ENCODE measurements around the gene MTG2. TPM values are rescaled to one million over a fixed set of nuclear protein-coding genes. Genes with fewer than 3 reads are reported as not detected.

Gene MTG2
- total RNA-seq: 10 to 100 TPM in 1 of 2 donors, 1 to 10 TPM in 1; 8.8 to 16.5 TPM

- no peaks in the 10 kb centered on the region for H3K36me3 ChIP-seq (replicated peaks in 1 of 2; ENCODE audit: insufficient read depth in 1 of 2, low read depth in 2 of 2)
- 1 to 4% methylated on average over 2 to 96 of the region's 96 CpGs for WGBS, 2 donors
- peak within 1 kb of the TSS; percentile 82 to 94 for H3K4me3 ChIP-seq
- peak; percentile 94 to 96 (median 96) for DNase-seq
- no peaks in the 10 kb centered on the region for H3K27me3 ChIP-seq
- intact Hi-C loops (cut with DNase I): no loop called here
- peak in 4 of 7 experiments; percentile 17 to 28 (median 25) for TF ChIP-seq CTCF (IDR thresholded peaks at IDR 0.05)
- peak; percentile 72 to 92 (median 88) for TF ChIP-seq POLR2A (IDR thresholded peaks at IDR 0.05)
- peak within 1 kb of the TSS; percentile 76 to 94 (median 88) for H3K27ac ChIP-seq
- peaks cover 25% of the 10 kb centered on the region for H3K4me1 ChIP-seq
- peak; percentile 98 for ATAC-seq
- H3K9me3 ChIP-seq: no peaks in the 10 kb centered on the region
Measured at GRCh38 chr20:62182469-62183425, at the start of gene MTG2. TSS of gene MTG2 (plus strand) at chr20:62183028. CDS start at chr20:62193421, 10,393 bp downstream.

GRCh38 chr20:62133051-62133845 lies 49.6 kb upstream of the MTG2 start:
- DNase-seq (peak in 1 of 4 donors; percentile 33), ATAC-seq (no peak)
- H3K4me3 ChIP-seq: no peak overlapping the region
- no peaks in the 10 kb centered on the region for H3K9me3 ChIP-seq
- no peak for TF ChIP-seq CTCF (IDR thresholded peaks at IDR 0.05)
- TF ChIP-seq POLR2A (IDR thresholded peaks at IDR 0.05): no peak
- H3K27ac ChIP-seq: peak overlapping the region in 2 of 4 donors; percentile 18 to 22
- intact Hi-C loops (cut with DNase I): no loop called here
- H3K27me3 ChIP-seq: no peaks in the 10 kb centered on the region
- 76 to 77% methylated on average over 13 to 29 of the region's 29 CpGs for WGBS, 2 donors
- H3K4me1 ChIP-seq: no peaks in the 10 kb centered on the region
- H3K36me3 ChIP-seq (replicated peaks in 1 of 2; ENCODE audit: insufficient read depth in 1 of 2, low read depth in 2 of 2): peaks cover 7 to 43% of the 10 kb centered on the region in 2 donors

- Histone ChIP-seq H3K27me3 (no peaks in the 10 kb centered on the region), H3K4me1 (no peaks in the 10 kb centered on the region), H3K4me3 (no peak overlapping the region), H3K36me3 (replicated peaks in 1 of 2; ENCODE audit: insufficient read depth in 1 of 2, low read depth in 2 of 2) (peaks cover 11 to 47% of the 10 kb centered on the region in 2 donors), H3K9me3 (no peaks in the 10 kb centered on the region), H3K27ac (no peak overlapping the region)
- ATAC-seq: no peak
- DNase-seq: no peak
- WGBS, 2 donors: 90 to 92% methylated on average over 7 to 12 of the region's 12 CpGs
- intact Hi-C loops (cut with DNase I): no loop called here
- no peak for TF ChIP-seq CTCF (IDR thresholded peaks at IDR 0.05)
- no peak for TF ChIP-seq POLR2A (IDR thresholded peaks at IDR 0.05)
Measured at GRCh38 chr20:62133864-62134263, 49.0 kb upstream of the MTG2 start.

GRCh38 chr20:62134735-62135231 lies 48.0 kb upstream of the MTG2 start:
- WGBS, 2 donors: 39 to 48% methylated on average over 11 of the region's 11 CpGs
- H3K36me3 ChIP-seq (replicated peaks in 1 of 2; ENCODE audit: insufficient read depth in 1 of 2, low read depth in 2 of 2): peaks cover 20 to 52% of the 10 kb centered on the region in 2 donors
- H3K27me3 ChIP-seq: no peaks in the 10 kb centered on the region
- peak overlapping the region in 1 of 4 donors; percentile 29 for H3K27ac ChIP-seq
- H3K9me3 ChIP-seq: no peaks in the 10 kb centered on the region
- DNase-seq (peak in 2 of 4 donors; percentile 40 to 43), ATAC-seq (peak; percentile 26)
- intact Hi-C loops (cut with DNase I): loop anchor here (5.0 kb wide), 1 partner anchor 107 kb away; no protein-coding TSS in a partner anchor
- TF ChIP-seq POLR2A (IDR thresholded peaks at IDR 0.05) (no peak), CTCF (IDR thresholded peaks at IDR 0.05) (no peak)
- H3K4me3 ChIP-seq: no peak overlapping the region
- no peaks in the 10 kb centered on the region for H3K4me1 ChIP-seq
